HEK293 (cell line): ENCODE results near the gene TSPOAP1.

Experiments used
- BCL11B ChIP-seq: fragments of 450-650 bp; formaldehyde crosslinking; IDR thresholded peaks from 2 replicates; pipeline ENCODE4 v1.5.1; 2016; ENCODE audit warnings: low read depth, missing biosample characterization, missing genetic modification characterization
- ELK4 ChIP-seq: IDR thresholded peaks from 2 replicates; pipeline ENCODE4 v1.6.1; 2011; ENCODE audit warnings: mild to moderate bottlenecking, low read depth, low read length, borderline replicate concordance
- GLIS2 ChIP-seq: fragments of 450-650 bp; formaldehyde crosslinking; IDR thresholded peaks from 2 replicates; pipeline ENCODE4 v1.5.1; 2016; ENCODE audit warnings: missing biosample characterization, missing genetic modification characterization
- HOXC10 ChIP-seq: sonication (generic); formaldehyde crosslinking; IDR thresholded peaks from 2 replicates; pipeline ENCODE4 v1.8.1; 2023; ENCODE audit warnings: mild to moderate bottlenecking, missing genetic modification reagents
- KLF16 ChIP-seq: fragments of 450-650 bp; formaldehyde crosslinking; IDR thresholded peaks from 2 replicates; pipeline ENCODE4 v1.5.1; 2017; ENCODE audit warnings: missing biosample characterization, missing genetic modification characterization
- MYNN ChIP-seq: fragments of 450-650 bp; formaldehyde crosslinking; IDR thresholded peaks from 2 replicates; pipeline ENCODE4 v1.5.1; 2016; ENCODE audit warnings: missing biosample characterization, missing genetic modification characterization, borderline replicate concordance
- OSR2 ChIP-seq: fragments of 450-650 bp; formaldehyde crosslinking; IDR thresholded peaks from 2 replicates; pipeline ENCODE4 v1.5.1; 2016; ENCODE audit warnings: missing biosample characterization, missing genetic modification characterization
- PRDM1 ChIP-seq: fragments of 450-650 bp; formaldehyde crosslinking; IDR thresholded peaks from 2 replicates; pipeline ENCODE4; 2016; ENCODE audit warnings: missing biosample characterization, missing genetic modification characterization
- SCRT2 ChIP-seq: fragments of 450-650 bp; formaldehyde crosslinking; IDR thresholded peaks from 2 replicates; pipeline ENCODE4 v1.5.1; 2016; ENCODE audit warnings: missing biosample characterization, missing genetic modification characterization
- ZBTB7A ChIP-seq: fragments of 450-650 bp; formaldehyde crosslinking; IDR thresholded peaks from 2 replicates; pipeline ENCODE4 v1.5.1; 2016; ENCODE audit warnings: low read depth, missing biosample characterization, missing genetic modification characterization
- ZFP3 ChIP-seq: fragments of 450-650 bp; formaldehyde crosslinking; IDR thresholded peaks from 2 replicates; pipeline ENCODE4 v1.5.1; 2016; ENCODE audit warnings: low read depth, missing biosample characterization, missing genetic modification characterization
- ZNF311 ChIP-seq: fragments of 450-650 bp; formaldehyde crosslinking; IDR thresholded peaks from 2 replicates; pipeline ENCODE4 v1.5.1; 2017; ENCODE audit warnings: missing biosample characterization, missing genetic modification characterization, borderline replicate concordance
- ZNF398 ChIP-seq: fragments of 450-650 bp; formaldehyde crosslinking; IDR thresholded peaks from 2 replicates; pipeline ENCODE4 v1.5.1; 2017; ENCODE audit warnings: missing biosample characterization, missing genetic modification characterization
- ZNF423 ChIP-seq: fragments of 450-650 bp; formaldehyde crosslinking; IDR thresholded peaks from 2 replicates; pipeline ENCODE4 v1.5.1; 2016; ENCODE audit warnings: missing biosample characterization, missing genetic modification characterization
- ZNF449 ChIP-seq: fragments of 450-650 bp; formaldehyde crosslinking; IDR thresholded peaks from 2 replicates; pipeline ENCODE4 v1.5.1; 2017; ENCODE audit warnings: missing biosample characterization, mild to moderate bottlenecking, missing genetic modification characterization, moderate library complexity
- ZNF510 ChIP-seq: fragments of 450-650 bp; formaldehyde crosslinking; IDR thresholded peaks from 2 replicates; pipeline ENCODE4 v1.5.1; 2018; ENCODE audit warnings: mild to moderate bottlenecking, missing genetic modification characterization, missing biosample characterization; ENCODE audit not compliant: insufficient replicate concordance
- ZNF518A ChIP-seq: fragments of 450-650 bp; formaldehyde crosslinking; conservative IDR thresholded peaks from 2 replicates; pipeline ENCODE4 v1.5.1; 2016; ENCODE audit warnings: low read depth, missing biosample characterization, missing genetic modification characterization
- ZNF610 ChIP-seq: fragments of 450-650 bp; formaldehyde crosslinking; IDR thresholded peaks from 2 replicates; pipeline ENCODE4 v1.5.1; 2016; ENCODE audit warnings: missing biosample characterization, missing genetic modification characterization, borderline replicate concordance
- ZNF768 ChIP-seq: fragments of 450-650 bp; formaldehyde crosslinking; IDR thresholded peaks from 2 replicates; pipeline ENCODE4 v1.5.1; 2018; ENCODE audit warnings: missing biosample characterization, mild to moderate bottlenecking, missing genetic modification characterization
- TF ChIP-seq, protein P1 (sequence below): fragments of 450-650 bp; formaldehyde crosslinking; IDR thresholded peaks from 2 replicates; pipeline ENCODE4 v1.5.1; 2016; ENCODE audit warnings: missing biosample characterization, missing genetic modification characterization
- TF ChIP-seq, protein P2 (sequence below): fragments of 450-650 bp; formaldehyde crosslinking; IDR thresholded peaks from 2 replicates; pipeline ENCODE4 v1.5.1; 2017; ENCODE audit warnings: missing biosample characterization, missing genetic modification characterization
- TF ChIP-seq, protein P3 (sequence below): fragments of 450-650 bp; formaldehyde crosslinking; IDR thresholded peaks from 2 replicates; pipeline ENCODE4 v1.5.1; 2016; ENCODE audit warnings: missing biosample characterization, missing genetic modification characterization

The TSPOAP1 gene

DNA sequence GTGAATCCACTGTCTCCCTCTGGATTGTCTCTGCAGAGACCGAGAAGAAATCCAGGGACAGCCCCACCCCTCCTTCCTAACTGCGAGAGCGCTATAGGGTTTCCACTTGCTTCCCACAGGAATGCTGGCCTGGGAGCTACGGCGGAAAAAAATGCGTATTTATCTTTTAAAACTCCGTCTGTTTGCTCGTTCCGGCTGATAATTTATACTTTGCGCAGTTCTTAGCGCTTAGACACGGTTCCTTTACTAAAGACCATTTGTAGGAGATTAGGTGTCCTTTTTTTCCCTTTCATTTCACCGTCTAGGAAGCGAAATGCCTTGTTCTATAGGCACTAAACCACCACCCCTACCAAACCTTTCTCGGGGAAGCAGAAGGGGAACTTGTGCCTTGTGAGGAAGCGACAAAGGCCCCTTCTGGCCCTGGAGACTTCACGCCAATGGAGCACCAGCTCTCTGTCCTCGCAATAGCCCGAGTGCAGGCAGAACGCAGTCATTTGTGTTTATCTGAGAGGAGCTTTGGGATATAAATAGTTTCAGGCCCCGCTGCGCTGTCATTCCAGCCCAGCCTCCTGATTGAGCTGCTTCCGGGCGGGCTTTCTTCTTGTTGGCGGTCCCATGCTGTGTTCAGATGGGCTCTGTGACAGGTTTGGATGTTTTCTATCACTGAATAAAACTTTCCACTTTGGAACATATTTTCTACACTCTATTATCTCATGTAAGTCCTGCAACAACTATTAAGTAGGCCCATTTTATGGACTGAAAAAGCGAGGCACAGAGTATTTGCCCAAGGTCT lies 24.2 kb upstream of the TSPOAP1 start (continued):
- TF ChIP-seq, protein P1, sequence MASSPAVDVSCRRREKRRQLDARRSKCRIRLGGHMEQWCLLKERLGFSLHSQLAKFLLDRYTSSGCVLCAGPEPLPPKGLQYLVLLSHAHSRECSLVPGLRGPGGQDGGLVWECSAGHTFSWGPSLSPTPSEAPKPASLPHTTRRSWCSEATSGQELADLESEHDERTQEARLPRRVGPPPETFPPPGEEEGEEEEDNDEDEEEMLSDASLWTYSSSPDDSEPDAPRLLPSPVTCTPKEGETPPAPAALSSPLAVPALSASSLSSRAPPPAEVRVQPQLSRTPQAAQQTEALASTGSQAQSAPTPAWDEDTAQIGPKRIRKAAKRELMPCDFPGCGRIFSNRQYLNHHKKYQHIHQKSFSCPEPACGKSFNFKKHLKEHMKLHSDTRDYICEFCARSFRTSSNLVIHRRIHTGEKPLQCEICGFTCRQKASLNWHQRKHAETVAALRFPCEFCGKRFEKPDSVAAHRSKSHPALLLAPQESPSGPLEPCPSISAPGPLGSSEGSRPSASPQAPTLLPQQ (tag by site-specific recombination), result 0 out of 2 replicates have a peak, but pooled peaks have one; percentile 6
- TF ChIP-seq ZNF610 (peak; percentile 36; the same call in 1 of the 2 replicates), KLF16 (no peak), ZNF768 (tag by site-specific recombination) (no peak), PRDM1 (tag by site-specific recombination) (peak; percentile 41; the same call in 1 of the 2 replicates), ZNF518A (tag by site-specific recombination) (no peak), ZBTB7A (tag by site-specific recombination) (no peak), ZFP3 (tag by site-specific recombination) (no peak), SCRT2 (tag by site-specific recombination) (no peak), OSR2 (tag by site-specific recombination) (no peak), HOXC10 (CRISPR knock-in tag) (no peak), ELK4 (no peak), ZNF398 (no peak), BCL11B (tag by site-specific recombination) (no peak), MYNN (tag by site-specific recombination) (no peak), ZNF449 (peak; percentile 65; the same call in 1 of the 2 replicates), ZNF510 (no peak), GLIS2 (0 out of 2 replicates have a peak, but pooled peaks have one; percentile 1), ZNF311 (tag by site-specific recombination) (no peak), ZNF423 (no peak)
- TF ChIP-seq, protein P2, sequence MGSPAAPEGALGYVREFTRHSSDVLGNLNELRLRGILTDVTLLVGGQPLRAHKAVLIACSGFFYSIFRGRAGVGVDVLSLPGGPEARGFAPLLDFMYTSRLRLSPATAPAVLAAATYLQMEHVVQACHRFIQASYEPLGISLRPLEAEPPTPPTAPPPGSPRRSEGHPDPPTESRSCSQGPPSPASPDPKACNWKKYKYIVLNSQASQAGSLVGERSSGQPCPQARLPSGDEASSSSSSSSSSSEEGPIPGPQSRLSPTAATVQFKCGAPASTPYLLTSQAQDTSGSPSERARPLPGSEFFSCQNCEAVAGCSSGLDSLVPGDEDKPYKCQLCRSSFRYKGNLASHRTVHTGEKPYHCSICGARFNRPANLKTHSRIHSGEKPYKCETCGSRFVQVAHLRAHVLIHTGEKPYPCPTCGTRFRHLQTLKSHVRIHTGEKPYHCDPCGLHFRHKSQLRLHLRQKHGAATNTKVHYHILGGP (tag by site-specific recombination), result no peak
- TF ChIP-seq, protein P3, sequence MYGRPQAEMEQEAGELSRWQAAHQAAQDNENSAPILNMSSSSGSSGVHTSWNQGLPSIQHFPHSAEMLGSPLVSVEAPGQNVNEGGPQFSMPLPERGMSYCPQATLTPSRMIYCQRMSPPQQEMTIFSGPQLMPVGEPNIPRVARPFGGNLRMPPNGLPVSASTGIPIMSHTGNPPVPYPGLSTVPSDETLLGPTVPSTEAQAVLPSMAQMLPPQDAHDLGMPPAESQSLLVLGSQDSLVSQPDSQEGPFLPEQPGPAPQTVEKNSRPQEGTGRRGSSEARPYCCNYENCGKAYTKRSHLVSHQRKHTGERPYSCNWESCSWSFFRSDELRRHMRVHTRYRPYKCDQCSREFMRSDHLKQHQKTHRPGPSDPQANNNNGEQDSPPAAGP (tag by site-specific recombination), result 0 out of 2 replicates have a peak, but pooled peaks have one; percentile 32
